Inflammatory macrophage treated with lipopolysaccharide for 4 hours (primary cell): Measurements from ENCODE around the gene THNSL1.

Experiments used
- DNase-seq: peaks from one replicate; pipeline ENCODE4 v3.0.0-alpha.2; 2020

THNSL1 gene

DNA sequence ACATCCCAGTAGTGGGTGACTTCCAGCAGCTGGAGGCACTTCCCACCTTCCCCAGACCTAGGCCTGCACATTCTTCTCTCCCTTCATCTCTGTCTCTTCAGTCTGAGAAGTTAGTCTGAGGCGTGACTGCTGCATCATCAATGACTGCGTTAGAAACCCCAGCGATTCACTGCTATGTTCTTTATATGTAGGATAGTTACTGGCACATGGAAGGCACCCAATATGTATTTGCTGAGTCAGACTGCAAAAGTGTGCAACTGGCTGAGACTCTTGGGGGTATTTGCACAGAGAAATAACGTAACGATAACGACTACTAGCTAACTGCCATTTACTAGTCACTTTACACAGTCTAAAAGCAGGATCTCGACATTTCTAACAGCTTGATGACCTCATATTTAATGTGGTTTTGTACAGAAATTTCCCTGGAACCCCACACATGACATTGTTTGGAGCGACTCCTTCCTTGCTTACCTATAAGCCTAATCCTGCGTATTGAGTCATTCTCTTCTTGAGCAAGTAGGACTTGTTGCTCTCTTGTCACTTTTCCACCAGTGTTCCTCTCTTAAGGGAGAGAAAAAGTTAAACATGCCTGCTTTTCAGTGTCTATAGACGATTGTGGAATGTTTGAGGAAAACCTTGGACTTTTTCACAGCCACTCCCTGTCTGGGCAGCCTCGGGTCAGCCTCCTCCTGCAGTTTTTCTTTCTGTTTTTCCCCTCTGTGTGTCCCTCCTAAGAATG is 45.5 kb downstream of the THNSL1 start:
- DNase-seq, result no peak

DNA sequence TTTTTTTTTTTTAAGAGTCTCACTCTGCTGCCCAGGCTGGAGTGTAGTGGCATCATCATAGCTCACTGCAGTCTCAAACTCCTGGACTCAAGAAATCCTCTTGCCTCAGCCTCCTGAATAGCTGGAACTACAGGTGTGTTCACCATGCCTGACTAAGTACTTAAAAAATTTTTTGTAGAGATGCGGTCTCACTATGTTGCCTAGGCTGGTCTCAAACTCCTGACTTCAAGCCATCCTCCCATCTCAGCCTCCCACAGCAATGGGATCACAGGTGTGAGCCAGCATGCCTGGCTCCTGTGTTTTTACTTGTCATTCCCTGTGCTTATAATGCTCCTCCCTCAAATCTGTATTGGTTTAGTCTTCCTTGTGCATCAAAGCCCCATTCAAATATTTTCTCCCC is 46.7 kb downstream of the THNSL1 start:
- no peak for DNase-seq

DNA sequence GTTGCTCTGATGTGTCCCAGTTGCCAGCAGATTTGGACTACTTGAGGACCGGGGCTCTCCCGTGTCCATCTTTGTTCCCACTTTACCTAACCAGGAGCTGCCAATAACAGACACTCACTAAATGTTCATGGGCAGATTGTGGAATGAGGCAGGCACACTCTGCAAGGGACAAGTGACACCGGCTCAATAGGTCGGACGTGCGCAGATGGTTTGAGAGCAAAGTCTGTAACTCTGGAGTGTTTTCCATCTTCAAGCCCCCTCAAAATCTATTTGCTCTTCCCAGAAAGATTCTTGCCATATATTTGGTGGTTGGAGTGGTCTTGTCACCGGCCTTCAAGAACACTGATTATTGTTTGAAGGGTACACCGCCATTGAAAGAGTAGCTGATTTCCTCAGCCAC is 47.2 kb downstream of the THNSL1 start:
- DNase-seq, result no peak

DNA sequence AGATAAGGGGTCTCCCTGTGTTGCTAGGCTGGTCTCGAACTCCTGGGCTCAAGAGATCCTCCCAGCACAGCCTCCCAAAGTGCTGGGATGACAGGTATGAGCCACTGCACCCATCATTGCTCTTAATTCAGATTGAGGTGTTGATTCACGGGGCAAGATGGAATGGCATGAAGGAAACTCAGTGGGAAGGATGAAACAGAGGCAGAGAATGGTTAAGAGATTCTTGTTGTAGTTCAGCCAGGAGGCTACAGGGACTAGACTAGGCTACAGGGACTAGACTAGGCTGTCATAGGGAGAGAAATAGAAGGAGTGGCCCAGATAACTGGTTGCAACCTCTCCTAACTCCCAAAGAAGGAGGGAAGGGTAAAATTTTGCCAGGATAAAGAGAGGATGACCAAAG is 48.0 kb downstream of the THNSL1 start:
- no peak for DNase-seq

DNA sequence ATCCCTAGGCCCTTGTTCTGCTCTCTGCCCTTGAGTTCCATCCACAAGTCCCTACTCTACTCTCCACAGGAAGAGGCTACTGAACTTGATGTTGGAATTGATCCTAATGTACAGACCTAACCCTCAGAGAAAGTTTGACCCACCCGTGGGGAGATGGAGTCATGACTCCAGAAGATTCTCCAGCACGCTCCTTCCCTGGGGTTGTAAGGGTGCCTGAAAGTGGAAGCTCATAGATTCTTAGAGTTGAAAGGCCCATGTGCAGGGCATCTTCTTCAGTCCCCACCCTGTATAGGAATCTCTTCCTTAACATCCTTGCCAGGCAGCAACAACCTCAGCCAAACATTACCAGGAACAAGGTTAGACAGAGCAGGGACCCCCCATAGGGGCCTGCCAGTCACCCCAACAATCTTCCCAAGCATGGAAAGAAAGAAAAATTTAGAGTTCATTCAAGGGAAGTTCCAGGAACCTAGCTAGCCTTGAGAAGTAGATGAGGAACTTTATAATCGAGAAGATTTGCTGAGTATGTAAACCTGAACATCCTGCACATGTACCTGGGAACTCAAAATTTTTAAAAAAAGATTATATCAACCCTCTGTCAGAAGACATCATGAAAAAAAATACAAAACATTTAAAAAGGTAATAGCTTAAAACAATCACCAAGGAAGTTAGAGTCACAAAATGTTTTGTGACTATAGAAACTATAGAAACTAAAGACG is 49.5 kb downstream of the THNSL1 start:
- DNase-seq, result no peak

DNA sequence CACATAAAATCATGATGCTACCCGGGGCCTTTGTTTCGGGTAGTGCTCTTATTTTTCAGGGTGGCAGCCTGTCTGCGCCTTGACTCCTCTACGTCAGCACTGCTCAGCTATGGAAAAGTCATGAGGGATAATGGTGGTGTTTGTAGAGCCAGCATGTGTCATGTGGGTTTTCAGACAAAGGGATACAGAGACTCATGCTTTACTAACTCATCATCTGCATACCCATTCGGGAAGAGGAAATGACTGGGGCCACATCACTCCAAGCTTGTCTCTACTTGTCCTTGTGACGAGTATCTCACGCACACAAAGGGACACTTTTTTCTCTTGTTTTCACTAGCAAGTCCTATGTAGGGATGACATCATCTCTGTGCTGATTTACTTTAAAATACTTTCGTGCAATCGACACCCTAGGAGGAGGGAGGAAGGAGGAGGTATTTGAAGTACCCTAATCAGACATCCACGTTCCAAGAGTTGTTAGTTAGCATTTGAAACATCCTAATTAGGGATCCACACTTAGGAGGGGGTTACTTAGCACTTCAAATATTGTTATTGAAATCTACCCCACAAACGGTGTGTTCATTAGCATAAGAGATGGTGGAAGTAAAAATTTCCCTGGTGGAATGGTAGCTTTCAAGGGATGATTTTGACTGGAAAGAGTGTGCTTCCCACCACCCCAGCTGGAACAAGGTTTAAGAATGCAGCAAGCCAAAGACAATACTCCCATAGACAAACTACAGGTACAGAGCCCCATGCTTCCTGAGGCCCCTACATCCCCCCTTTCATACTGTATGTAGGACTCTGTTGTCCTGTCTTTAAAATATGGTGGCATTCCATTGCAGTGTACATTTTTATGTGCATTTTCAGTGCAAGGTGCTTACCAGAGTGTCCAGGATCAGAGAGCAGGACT is 52.0 kb downstream of the THNSL1 start:
- DNase-seq, result no peak

DNA sequence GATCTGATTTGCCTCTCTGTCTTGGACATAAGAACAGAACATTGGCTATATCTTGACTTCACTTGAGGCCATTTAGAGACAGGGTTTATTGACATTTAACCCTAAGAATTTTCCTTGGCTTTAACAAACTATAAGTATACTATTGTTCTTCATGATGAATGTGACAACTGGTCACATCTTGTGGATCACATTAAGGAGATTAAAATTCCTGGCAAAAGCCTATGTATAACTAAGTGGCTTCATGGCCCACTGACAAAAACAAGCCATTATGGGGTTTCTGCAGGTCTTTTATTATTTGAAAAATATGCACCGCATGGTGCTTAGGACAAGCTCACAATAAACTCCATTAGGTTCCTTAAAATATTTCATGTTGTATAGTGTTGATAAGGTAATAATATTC is 54.8 kb downstream of the THNSL1 start:
- DNase-seq, result no peak

DNA sequence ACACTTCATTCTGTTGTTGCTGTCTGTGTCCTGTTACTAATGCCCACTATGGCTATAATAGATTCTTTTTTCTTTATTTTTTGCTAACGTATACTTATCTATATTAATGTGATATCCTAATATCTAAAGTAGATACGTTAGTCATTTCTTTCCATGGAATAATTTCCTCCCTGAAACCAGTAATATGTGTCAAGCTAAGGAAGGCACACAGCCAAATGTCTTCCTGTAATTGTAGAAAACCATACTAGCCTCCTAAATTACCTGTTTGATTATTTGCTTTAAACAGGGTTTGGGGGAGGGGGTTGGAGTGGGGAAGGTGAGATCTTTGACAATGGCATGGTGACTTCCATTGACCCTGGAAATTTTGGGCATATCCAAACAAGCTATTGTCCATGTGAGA is 56.4 kb downstream of the THNSL1 start:
- no peak for DNase-seq

DNA sequence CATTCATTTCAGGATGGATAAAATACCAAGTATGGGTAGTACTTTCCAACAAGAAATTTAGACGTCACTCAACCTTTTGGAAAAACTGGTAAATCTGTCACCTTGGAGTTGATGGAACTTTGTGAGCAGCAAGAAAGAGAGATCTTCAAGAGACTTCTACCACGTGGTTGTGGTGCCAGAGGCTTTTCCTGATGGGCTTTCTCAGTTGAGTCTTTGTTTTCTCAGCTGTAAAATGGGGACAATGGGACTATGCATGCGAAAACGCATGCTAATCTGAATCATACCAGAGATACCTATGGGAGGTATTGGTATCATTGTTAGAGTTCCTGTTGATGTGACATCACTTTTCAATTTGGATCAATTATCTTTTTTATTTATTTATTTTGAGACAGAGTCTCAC is 59.4 kb downstream of the THNSL1 start:
- DNase-seq, result no peak
